Activated naive CD8-positive, alpha-beta T cell treated with anti-CD3 and anti-CD28 coated beads, Interleukin-2, amount 10 ng/mL, durations not matched to agents 7 days and 5 days (primary cell): Measurements from ENCODE around the gene NUP62. TPM values are rescaled to one million over a fixed set of nuclear protein-coding genes. Genes with fewer than 3 reads are reported as not detected.
"Not testable (repeated sequence)": the region's sequence is repeated elsewhere in the genome, so short reads cannot be mapped to it uniquely, and the experiment has no call there.

Experiments
- ATAC-seq: fragments of 150-1000 bp; cut with Tn5 transposase; one replicate; pipeline ENCODE4 v1.10.0; 2021; ENCODE audit warnings: low read depth, moderate library complexity
- POLR2A ChIA-PET: fragments of 350-600 bp; sonication (Branson Sonifier 250); formaldehyde crosslinking; loops from one replicate; lab custom pipeline; 2021; ENCODE audit warnings: antibody characterized with exemption; lab: Charles Lee
- DNase-seq: peaks from one replicate; pipeline ENCODE4 v3.0.0; 2021
- H3K27ac Mint-ChIP-seq: one replicate; pipeline ENCODE4 v1.8.0; 2022; ENCODE audit warnings: mild to moderate bottlenecking, mixed read lengths
- H3K27me3 Mint-ChIP-seq: one replicate; pipeline ENCODE4 v1.8.0; 2022; ENCODE audit warnings: mild to moderate bottlenecking, moderate library complexity, mixed read lengths
- H3K36me3 Mint-ChIP-seq: one replicate; pipeline ENCODE4 v1.8.0; 2021; ENCODE audit warnings: mild to moderate bottlenecking, mixed read lengths
- H3K4me1 Mint-ChIP-seq: one replicate; pipeline ENCODE4 v1.8.0; 2021; ENCODE audit warnings: mixed read lengths
- H3K4me3 Mint-ChIP-seq: one replicate; pipeline ENCODE4 v1.8.0; 2022; ENCODE audit warnings: mild to moderate bottlenecking, moderate library complexity, mixed read lengths
- H3K9me3 Mint-ChIP-seq: one replicate; pipeline ENCODE4 v1.8.0; 2021; ENCODE audit warnings: mixed read lengths
- total RNA-seq, 2 experiments: library from RNA; stranded (reverse); gene quantifications; one replicate each; pipeline ENCODE4 v1.2.3, GENCODE V29; 2021

NUP62 gene
- total RNA-seq, 2 experiments from 2014 or later: 94.2 to 105 TPM

DNA sequence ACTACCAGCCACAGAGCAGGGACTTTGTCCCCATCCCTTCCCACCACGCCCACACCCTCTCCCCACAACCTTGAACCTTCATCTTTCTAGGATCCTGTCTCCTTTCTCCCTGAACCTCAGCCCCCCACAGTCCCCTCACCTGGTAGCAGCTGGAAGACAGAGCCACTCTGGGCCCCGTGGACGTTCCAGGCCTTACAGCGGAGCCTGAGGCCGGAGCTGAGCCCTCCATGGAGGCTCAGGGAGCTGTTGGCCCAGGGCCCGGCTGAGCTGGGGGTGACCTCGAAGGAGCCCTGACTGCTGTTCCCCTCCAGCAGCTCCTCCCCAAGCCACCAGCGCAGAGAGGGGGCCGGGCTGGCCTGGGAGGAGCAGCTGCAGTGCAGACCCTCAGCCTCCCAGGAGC is 28.8 kb upstream of the NUP62 start:
- ATAC-seq, H3K36me3 Mint-ChIP-seq, H3K27ac Mint-ChIP-seq, H3K9me3 Mint-ChIP-seq, DNase-seq, POLR2A ChIA-PET, H3K4me3 Mint-ChIP-seq: not testable (repeated sequence)
- Mint-ChIP-seq H3K27me3 (peaks cover 19% of the 10 kb centered on the region), H3K4me1 (peaks cover 13% of the 10 kb centered on the region)

DNA sequence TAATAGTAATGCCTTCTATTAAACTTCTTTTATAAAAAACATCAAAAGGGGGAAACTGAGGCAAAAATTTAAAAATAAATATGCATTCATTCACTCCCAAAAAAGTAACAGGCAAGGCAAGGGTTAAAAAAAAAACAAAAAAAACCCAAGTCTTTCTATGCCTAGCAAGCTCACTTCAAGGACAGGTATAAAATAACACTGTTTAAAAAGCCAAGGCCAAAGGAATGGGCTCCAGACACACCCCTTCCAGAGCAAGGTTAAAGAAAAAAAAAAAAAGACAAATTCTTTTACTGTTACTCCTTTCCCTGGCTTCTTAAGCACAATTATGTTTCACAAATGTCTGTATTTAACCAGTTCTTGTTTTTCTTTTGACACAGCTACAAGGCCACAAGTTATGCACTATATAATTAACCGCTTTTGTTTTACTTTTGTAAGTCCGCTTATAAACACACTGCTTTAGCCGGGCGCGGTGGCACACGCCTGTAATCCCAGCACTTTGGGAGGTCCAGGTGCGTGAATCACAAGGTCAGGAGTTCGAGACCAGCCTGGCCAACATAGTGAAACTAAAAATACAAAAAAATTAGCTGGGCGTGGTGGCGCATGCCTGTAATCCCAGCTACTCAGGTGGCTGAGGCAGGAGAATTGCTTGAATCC is 28.1 kb upstream of the NUP62 start:
- Mint-ChIP-seq H3K27ac (no peak overlapping the region), H3K27me3 (peaks cover 18% of the 10 kb centered on the region), H3K4me1 (peaks cover 14% of the 10 kb centered on the region), H3K9me3 (no peaks in the 10 kb centered on the region), H3K36me3 (no peaks in the 10 kb centered on the region), H3K4me3 (no peak overlapping the region)
- no peak for DNase-seq
- ATAC-seq: no peak
- POLR2A ChIA-PET: interaction anchor here (0.7 kb wide), 1 partner anchor 19 kb away, joined by 4 read pairs; no protein-coding TSS in a partner anchor

DNA sequence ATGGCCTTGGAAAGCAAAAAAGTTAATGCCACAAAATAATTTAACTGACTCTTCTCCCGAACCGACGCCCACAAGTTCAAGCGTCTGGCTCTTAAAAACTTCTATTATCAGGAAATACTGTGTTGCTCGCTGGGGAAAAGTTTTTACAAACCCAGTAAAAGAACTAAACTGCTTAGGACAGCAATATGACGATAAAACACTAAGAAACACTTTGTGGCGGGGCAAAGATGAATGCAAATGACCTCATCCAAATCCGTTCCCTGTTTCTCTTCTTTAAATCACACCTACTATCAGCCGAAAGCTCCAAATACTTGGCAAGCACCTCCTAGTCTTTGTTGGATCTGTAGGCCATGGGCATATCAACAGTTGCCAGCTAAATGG is 26.8 kb upstream of the NUP62 start:
- Mint-ChIP-seq H3K36me3 (no peaks in the 10 kb centered on the region), H3K27ac (no peak overlapping the region), H3K9me3 (no peaks in the 10 kb centered on the region), H3K27me3 (peaks cover 18% of the 10 kb centered on the region), H3K4me1 (peaks cover 14% of the 10 kb centered on the region), H3K4me3 (no peak overlapping the region)
- ATAC-seq (no peak), DNase-seq (no peak)
- POLR2A ChIA-PET: no interaction called here

DNA sequence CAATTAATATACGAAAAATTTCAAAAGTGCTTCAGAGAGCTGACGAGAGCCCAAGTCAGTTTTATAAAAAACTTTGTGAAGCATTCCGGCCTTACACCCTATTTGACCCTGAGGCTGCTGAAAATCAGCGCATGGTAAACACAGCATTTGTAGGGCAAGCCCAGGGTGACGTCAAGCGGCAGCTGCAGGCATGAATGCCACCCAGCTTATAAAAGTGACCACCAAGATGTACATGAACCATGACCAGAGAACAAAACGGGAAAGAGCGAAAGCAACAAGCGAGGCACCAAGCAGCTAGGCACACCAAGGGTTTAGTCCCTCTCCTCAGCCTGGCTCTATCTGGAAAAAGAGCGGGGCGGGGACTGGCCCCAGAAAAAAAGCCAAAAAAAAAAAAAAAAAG is 25.6 kb upstream of the NUP62 start:
- Mint-ChIP-seq H3K36me3 (no peaks in the 10 kb centered on the region), H3K4me1 (peaks cover 14% of the 10 kb centered on the region), H3K27me3 (peaks cover 18% of the 10 kb centered on the region), H3K9me3 (no peaks in the 10 kb centered on the region), H3K27ac (no peak overlapping the region), H3K4me3 (no peak overlapping the region)
- ATAC-seq (no peak), DNase-seq (no peak)
- POLR2A ChIA-PET: no interaction called here

DNA sequence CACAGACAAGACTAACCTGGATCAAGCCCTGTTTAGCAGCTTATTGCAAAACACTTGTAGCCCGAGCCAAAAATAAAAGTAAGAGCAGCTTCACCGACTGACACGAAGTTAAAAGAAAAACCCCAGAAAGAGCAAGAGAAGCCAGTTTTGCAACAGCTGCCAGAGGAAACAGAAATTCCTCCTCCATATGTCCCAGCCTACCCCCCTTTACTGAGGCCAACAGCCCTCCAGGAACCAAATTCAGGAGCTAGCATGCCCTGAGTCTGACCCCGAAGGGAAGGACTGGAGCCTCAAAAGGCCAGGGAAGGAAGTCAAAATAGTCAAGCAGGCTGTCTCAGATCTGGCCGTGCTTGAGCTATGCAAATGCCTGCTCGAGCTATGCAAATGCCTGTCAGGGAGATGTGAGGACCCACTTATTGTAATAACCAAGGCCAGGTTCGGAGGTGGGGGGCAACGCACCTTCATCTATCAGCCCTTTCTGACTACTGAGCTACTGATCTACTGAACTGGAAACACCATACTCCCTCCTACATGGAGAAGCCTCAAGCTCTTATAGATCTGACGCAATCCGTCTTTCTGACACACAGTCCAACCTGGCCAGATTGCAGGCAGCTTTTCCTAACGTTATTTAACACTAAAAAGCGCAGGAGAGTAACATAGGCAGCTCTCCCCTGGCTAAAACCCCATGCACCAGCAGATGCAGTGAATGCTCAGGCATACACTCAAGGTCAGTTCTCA is 25.0 kb upstream of the NUP62 start:
- POLR2A ChIA-PET: no interaction called here
- Mint-ChIP-seq H3K4me3 (no peak overlapping the region), H3K9me3 (no peaks in the 10 kb centered on the region), H3K27me3 (peaks cover 18% of the 10 kb centered on the region), H3K4me1 (peaks cover 14% of the 10 kb centered on the region), H3K36me3 (no peaks in the 10 kb centered on the region), H3K27ac (no peak overlapping the region)
- ATAC-seq (no peak), DNase-seq (no peak)

DNA sequence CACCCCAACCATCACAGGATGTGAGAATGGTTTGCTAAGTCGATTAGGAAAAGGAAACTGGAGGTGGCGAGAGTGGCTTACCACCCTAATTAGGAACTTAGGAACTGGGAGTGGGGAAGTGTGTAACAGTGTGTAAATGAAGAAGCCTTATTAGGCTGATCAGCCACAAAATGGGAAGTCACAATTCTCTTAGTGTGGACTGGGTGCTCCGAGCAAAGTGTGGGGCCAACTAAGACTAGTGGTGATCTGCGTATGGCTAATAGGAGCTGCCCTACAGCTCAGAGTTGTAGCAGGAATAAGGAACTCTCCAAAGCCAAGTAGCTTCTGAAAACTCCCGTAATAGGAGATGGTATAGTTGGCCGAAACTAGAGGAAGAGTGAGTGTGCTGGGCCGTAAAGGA is 24.1 kb upstream of the NUP62 start:
- H3K27ac Mint-ChIP-seq: no peak overlapping the region
- POLR2A ChIA-PET: no interaction called here
- H3K36me3 Mint-ChIP-seq: no peaks in the 10 kb centered on the region
- no peak overlapping the region for H3K4me3 Mint-ChIP-seq
- peaks cover 18% of the 10 kb centered on the region for H3K27me3 Mint-ChIP-seq
- ATAC-seq (no peak), DNase-seq (no peak)
- H3K4me1 Mint-ChIP-seq: peaks cover 14% of the 10 kb centered on the region
- H3K9me3 Mint-ChIP-seq: no peaks in the 10 kb centered on the region

DNA sequence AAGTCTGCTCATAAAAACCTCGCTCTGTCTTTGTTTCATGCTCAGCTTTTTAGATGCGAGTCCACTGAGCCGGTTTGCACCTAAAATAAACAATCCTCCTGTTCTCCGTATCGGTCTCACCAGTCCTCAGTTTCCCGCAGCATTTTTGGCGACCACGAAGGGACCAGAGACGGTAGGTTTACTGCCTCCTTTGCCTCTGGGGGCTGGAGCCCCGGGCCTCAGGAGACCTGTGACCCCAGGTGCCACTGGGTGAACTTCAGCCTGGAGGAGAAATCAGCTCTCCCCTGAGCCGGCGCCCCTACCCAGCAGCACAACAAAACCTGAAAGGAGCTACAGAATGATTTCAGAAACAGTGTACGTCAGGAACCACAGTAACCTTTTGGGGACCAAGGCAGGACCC is 23.6 kb upstream of the NUP62 start:
- no peak overlapping the region for H3K27ac Mint-ChIP-seq

DNA sequence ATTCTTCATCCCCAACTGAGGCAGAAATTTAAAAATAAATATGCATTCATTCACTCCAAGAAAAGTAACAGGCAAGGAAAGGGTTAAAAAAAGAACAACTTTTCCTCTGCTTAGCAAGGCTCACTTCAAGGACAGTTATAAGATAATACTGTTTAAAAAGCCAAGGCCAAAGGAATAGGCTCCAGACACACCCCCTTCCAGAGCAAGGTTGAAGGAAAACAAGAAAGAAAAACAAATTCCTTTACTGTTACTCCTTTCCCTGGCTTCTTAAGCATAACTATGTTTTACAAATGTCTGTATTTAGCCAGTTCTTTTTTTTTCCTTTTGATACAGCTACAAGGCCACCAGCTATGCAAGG is 23.2 kb upstream of the NUP62 start:
- Mint-ChIP-seq H3K9me3 (no peaks in the 10 kb centered on the region), H3K27me3 (peaks cover 18% of the 10 kb centered on the region), H3K4me1 (peaks cover 14% of the 10 kb centered on the region), H3K4me3 (no peak overlapping the region), H3K36me3 (no peaks in the 10 kb centered on the region), H3K27ac (no peak overlapping the region)
- DNase-seq (no peak), ATAC-seq (no peak)
- POLR2A ChIA-PET: no interaction called here

More for the DNA sequence above, 23.6 kb upstream of the NUP62 start:
- H3K36me3 Mint-ChIP-seq: no peaks in the 10 kb centered on the region
- H3K9me3 Mint-ChIP-seq: no peaks in the 10 kb centered on the region
- H3K27me3 Mint-ChIP-seq: peaks cover 18% of the 10 kb centered on the region
- peaks cover 14% of the 10 kb centered on the region for H3K4me1 Mint-ChIP-seq
- no peak for ATAC-seq
- no peak overlapping the region for H3K4me3 Mint-ChIP-seq
- DNase-seq: no peak
- POLR2A ChIA-PET: no interaction called here

DNA sequence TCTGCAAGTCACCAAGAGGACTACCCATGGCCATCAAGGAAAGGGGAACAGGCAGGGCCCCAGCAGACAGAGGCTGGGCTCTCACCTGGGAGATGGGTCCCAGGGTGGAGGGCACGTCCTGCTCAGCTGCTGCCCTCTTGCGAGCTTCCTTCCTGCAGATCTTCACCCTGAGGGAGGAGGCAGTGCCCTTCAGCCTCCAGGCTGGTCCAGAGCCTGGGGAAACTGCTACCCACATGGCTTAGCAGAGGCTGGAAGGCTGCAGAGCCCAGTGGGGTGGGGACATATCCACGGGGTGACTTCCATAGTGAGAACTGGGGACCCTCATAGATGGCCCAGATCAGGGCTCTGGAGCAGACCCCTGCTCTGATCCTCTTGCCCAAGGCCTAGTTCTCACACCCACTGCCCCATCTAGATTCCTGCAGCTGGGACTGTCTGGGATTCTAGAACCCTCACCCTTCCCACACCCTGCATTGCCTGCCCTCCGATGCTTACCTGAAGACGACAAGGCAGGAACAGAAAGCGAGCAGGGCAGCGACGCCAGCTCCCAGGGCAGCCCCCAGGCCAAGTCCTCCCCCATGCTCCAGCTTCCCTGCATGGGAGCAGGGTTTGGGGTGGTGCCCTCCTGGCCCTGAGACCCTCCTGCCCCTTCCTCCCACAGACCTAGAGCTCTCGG is 22.6 kb upstream of the NUP62 start:
- ATAC-seq: no peak

DNA sequence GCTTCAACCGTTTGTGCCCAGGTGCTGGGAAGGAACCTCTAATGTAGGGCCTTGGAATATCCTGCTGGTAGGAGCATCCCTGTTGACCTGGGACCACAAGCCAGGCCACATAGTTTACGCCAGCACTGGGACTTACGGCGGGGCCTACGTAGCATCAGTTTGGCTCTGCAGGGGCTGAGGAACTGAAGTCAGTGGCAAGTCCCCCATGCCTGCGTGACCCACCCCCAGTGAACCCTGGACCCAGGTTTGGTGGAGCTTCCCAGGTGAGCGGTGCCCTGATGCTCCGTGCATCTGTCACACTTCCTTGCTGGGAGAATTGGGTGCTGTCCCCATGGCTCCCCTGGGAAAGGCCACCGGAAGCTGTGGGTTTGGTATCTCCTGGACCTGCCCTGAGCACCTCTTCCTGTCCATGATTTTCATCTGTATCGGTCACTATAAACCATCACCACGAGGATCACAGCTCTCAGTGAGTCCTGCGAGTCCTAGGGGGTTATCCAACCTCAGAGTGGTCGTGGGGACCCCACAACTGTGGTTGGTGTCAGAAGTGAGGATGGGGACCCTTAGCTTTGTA is 21.7 kb upstream of the NUP62 start:
- Mint-ChIP-seq H3K27me3 (peaks cover 18% of the 10 kb centered on the region), H3K27ac (no peak overlapping the region), H3K9me3 (no peaks in the 10 kb centered on the region), H3K4me3 (no peak overlapping the region), H3K4me1 (peaks cover 14% of the 10 kb centered on the region), H3K36me3 (no peaks in the 10 kb centered on the region)
- DNase-seq: no peak
- no peak for ATAC-seq
- POLR2A ChIA-PET: no interaction called here

More for the DNA sequence above, 22.6 kb upstream of the NUP62 start:
- Mint-ChIP-seq H3K9me3 (no peaks in the 10 kb centered on the region), H3K4me1 (peaks cover 14% of the 10 kb centered on the region), H3K36me3 (no peaks in the 10 kb centered on the region), H3K27ac (no peak overlapping the region), H3K4me3 (no peak overlapping the region), H3K27me3 (peaks cover 18% of the 10 kb centered on the region)
- POLR2A ChIA-PET: no interaction called here
- no peak for DNase-seq

DNA sequence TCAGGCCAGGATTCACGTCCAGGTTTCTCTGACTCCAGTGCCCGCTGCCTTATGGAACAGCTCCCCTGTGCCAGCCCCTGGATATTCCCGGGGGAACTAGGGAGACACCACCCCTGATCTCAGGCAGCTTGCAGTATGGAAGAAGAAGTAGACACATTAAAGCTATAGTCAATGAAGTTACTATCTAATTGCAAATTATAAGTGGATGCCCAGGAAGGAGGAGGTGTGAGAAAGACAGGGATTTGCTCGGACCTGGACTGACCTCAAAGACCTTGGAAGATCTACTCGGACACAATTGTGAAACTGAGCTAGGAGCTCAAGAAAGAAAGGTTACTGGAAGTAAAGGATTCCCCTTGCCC is 21.3 kb upstream of the NUP62 start:
- Mint-ChIP-seq H3K27me3 (peaks cover 18% of the 10 kb centered on the region), H3K4me3 (no peak overlapping the region), H3K36me3 (no peaks in the 10 kb centered on the region), H3K9me3 (no peaks in the 10 kb centered on the region), H3K27ac (no peak overlapping the region), H3K4me1 (peaks cover 14% of the 10 kb centered on the region)
- DNase-seq (no peak), ATAC-seq (no peak)
- POLR2A ChIA-PET: no interaction called here

DNA sequence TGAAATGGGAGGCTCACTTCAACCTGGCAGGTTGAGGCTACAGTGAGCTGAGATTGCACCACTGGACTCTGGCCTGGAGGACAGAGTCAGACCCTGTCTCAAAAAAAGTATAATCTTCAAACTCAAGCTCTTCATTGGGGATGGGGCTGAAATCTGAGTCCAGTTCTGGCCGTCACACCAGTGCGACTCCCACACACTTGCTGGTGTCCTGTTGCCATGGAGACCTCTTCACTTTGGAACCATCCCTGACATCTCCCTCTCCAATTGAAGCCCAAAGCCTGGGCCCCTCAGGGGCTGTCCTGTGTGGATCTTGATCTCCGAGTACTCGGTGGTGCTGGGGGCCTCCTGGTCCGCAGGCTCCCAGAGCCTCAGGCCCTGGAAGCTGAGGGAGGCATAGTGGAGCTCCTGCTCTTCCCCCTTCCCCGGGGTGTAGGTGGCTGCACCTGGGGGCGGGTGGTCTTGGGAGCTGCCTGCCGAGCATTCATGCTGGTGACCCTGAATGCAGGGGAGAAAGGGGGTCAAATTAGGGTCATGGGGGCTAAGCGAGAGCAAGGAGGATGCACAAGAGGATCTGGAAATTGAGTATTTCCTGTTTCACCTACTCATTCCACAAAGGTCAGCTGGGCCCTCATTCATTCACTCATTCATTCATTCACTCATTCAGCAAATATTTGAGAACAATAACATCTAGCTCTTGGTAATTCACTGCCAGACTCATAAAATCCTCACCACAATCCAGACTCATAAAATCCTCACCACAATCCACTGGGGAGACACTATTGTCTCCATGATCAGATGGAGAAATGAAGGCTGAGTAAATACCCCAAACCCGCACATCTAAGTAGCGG is 20.7 kb upstream of the NUP62 start:
- POLR2A ChIA-PET: interaction anchor here (0.6 kb wide), 1 partner anchor 1184 kb away, joined by 5 read pairs; no protein-coding TSS in a partner anchor
- H3K27me3 Mint-ChIP-seq: peaks cover 15% of the 10 kb centered on the region
- H3K4me1 Mint-ChIP-seq: peaks cover 14% of the 10 kb centered on the region
- DNase-seq: no peak
- no peak for ATAC-seq
- no peak overlapping the region for H3K27ac Mint-ChIP-seq
- no peaks in the 10 kb centered on the region for H3K9me3 Mint-ChIP-seq
- H3K36me3 Mint-ChIP-seq: no peaks in the 10 kb centered on the region
- no peak overlapping the region for H3K4me3 Mint-ChIP-seq

DNA sequence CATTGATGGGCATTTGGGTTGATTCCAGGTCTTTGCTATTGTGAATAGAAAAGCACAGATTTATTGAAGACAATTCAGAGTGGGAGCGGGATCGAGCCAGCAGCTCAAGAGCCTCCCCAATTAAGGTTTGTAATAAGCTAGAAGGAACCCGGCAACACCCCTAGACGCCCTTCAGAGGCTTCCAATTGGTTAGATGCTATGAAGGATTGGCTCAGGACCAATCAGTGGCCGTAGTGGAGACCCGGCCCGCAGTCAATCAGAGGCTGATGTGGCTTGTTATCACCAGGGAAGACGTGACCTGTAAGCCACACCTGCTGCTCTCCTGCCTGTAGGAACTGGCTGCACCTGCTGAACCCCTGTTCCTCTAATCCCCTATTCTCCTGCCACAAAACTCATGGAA is 17.1 kb upstream of the NUP62 start:
- no peak overlapping the region for H3K27ac Mint-ChIP-seq
- ATAC-seq: no peak
- no peaks in the 10 kb centered on the region for H3K9me3 Mint-ChIP-seq
- POLR2A ChIA-PET: no interaction called here
- no peak for DNase-seq
- no peaks in the 10 kb centered on the region for H3K36me3 Mint-ChIP-seq
- peaks cover 17% of the 10 kb centered on the region for H3K27me3 Mint-ChIP-seq
- H3K4me3 Mint-ChIP-seq: no peak overlapping the region
- H3K4me1 Mint-ChIP-seq: no peaks in the 10 kb centered on the region
